ENCODE results near the gene ABHD8.
A peak's percentile ranks its signal among the peaks of the same experiment; 100 is the strongest.

The ABHD8 gene

GRCh38 chr19:17303167-17303939 lies at the start of gene ABHD8:
Gene ABHD8 (minus strand): TSS chr19:17303425. CDS start chr19:17301616, 1,809 bp downstream.
- TF ChIP-seq CTCF (IDR thresholded peaks at IDR 0.05) = peak; percentile 79 to 86
- Histone ChIP-seq H3K4me3 (peak within 1 kb of the TSS; percentile 81 to 89), H3K9me3 (no peaks in the 10 kb centered on the region), H3K4me1 (peaks cover 0 to 47% (median 36%) of the 10 kb centered on the region in 4 donors), H3K27ac (peak within 1 kb of the TSS; percentile 82 to 88), H3K36me3 (peaks cover 0 to 30% (median 9%) of the 10 kb centered on the region in 3 donors), H3K27me3 (no peaks in the 10 kb centered on the region)
- intact Hi-C loops (cut with DNase I; ENCODE audit: low total_unique reads) = loop anchor here (5.0 kb wide), 1 partner anchor 84 kb away; no protein-coding TSS in a partner anchor
- DNase-seq = peak; percentile 95 to 97

GRCh38 chr19:17352608-17353280 lies 49.5 kb upstream of the ABHD8 start:
- TF ChIP-seq CTCF (IDR thresholded peaks at IDR 0.05) = no peak
- Histone ChIP-seq H3K4me1 (peaks cover 0 to 22% (median 16%) of the 10 kb centered on the region in 4 donors), H3K36me3 (no peaks in the 10 kb centered on the region), H3K27me3 (peaks cover 0 to 5% of the 10 kb centered on the region in 2 donors), H3K4me3 (no peak overlapping the region), H3K9me3 (no peaks in the 10 kb centered on the region), H3K27ac (no peak overlapping the region)
- no peak for DNase-seq
- intact Hi-C loops (cut with DNase I; ENCODE audit: low total_unique reads) = no loop called here

- no peak overlapping the region for H3K4me3 ChIP-seq
- peaks cover 0 to 5% of the 10 kb centered on the region in 2 donors for H3K27me3 ChIP-seq
- no peak overlapping the region for H3K27ac ChIP-seq
- H3K36me3 ChIP-seq = no peaks in the 10 kb centered on the region
- H3K9me3 ChIP-seq = no peaks in the 10 kb centered on the region
- no peak for TF ChIP-seq CTCF (IDR thresholded peaks at IDR 0.05)
- peaks cover 0 to 28% (median 24%) of the 10 kb centered on the region in 4 donors for H3K4me1 ChIP-seq
- DNase-seq = no peak
- intact Hi-C loops (cut with DNase I; ENCODE audit: low total_unique reads) = no loop called here
These were observed 48.7 kb upstream of the ABHD8 start for GRCh38 chr19:17351815-17352435.

- intact Hi-C loops (cut with DNase I; ENCODE audit: low total_unique reads) = no loop called here
- Histone ChIP-seq H3K27ac (peak overlapping the region; percentile 39 to 47), H3K27me3 (peaks cover 0 to 5% of the 10 kb centered on the region in 2 donors), H3K4me3 (peak overlapping the region in 1 of 2 donors; percentile 13), H3K4me1 (peaks cover 0 to 40% (median 31%) of the 10 kb centered on the region in 4 donors), H3K36me3 (no peaks in the 10 kb centered on the region), H3K9me3 (no peaks in the 10 kb centered on the region)
- TF ChIP-seq CTCF (IDR thresholded peaks at IDR 0.05) = no peak
- peak; percentile 75 to 82 for DNase-seq
These were observed 45.5 kb upstream of the ABHD8 start for GRCh38 chr19:17348700-17349099.

GRCh38 chr19:17347877-17348276 lies 44.7 kb upstream of the ABHD8 start:
- Histone ChIP-seq H3K36me3 (no peaks in the 10 kb centered on the region), H3K27me3 (peaks cover 0 to 5% of the 10 kb centered on the region in 2 donors), H3K4me3 (no peak overlapping the region), H3K27ac (peak overlapping the region; percentile 39 to 47), H3K9me3 (no peaks in the 10 kb centered on the region), H3K4me1 (peaks cover 0 to 38% (median 31%) of the 10 kb centered on the region in 4 donors)
- no peak for TF ChIP-seq CTCF (IDR thresholded peaks at IDR 0.05)
- DNase-seq = no peak
- intact Hi-C loops (cut with DNase I; ENCODE audit: low total_unique reads) = no loop called here
